HepG2 (cell line): Measurements from ENCODE around the gene SMTNL2. TPM values are rescaled to one million over a fixed set of nuclear protein-coding genes. Genes with fewer than 3 reads are reported as not detected.

ENCODE experiments used
- ATAC-seq: fragments of 200-7000 bp; cut with Tn5 transposase; 3 replicates; pipeline ENCODE4 v1.9.1; 2020; ENCODE audit warnings: mild to moderate bottlenecking, moderate library complexity
- BruUV-seq: library from RNA; stranded (reverse); fragments of 400-500 nt; replicated peaks from 2 replicates; lab custom pipeline; 2021; lab: Mats Ljungman, UMichigan
- CTCF ChIA-PET: fragments of 300-600 bp; formaldehyde crosslinking; extraction: SDS; loops from one replicate; lab custom pipeline; 2021; ENCODE audit warnings: low total read pairs, inconsistent platforms, low intra/inter-chr PET ratio; lab: Yijun Ruan, JAX
- POLR2A ChIA-PET: fragments of 350-600 bp; sonication (Branson Sonifier 250); formaldehyde crosslinking; loops from one replicate; lab custom pipeline; 2020; ENCODE audit warnings: antibody characterized with exemption, inconsistent platforms; lab: Yijun Ruan, JAX
- DNase-seq: peaks from one replicate; pipeline ENCODE4 v3.0.0-alpha.2; 2015; ENCODE audit warnings: low spot score
- FAIRE-seq: peaks from 3 replicates; lab custom pipeline; 2011; peaks lifted over from hg19 to GRCh38; lab: Jason Lieb, UNC
- H2AFZ ChIP-seq: one replicate; pipeline ENCODE4 v1.6.1; 2011; ENCODE audit warnings: low read length, inconsistent platforms
- H3K27ac ChIP-seq: fragments of 300-600 bp; 3 replicates; pipeline ENCODE4 v1.8.0; 2011; ENCODE audit warnings: mixed run types, mild to moderate bottlenecking, mixed read lengths, low read length, inconsistent platforms; ENCODE audit not compliant: insufficient read depth; ENCODE audit errors: extremely low read length
- H3K27me3 ChIP-seq, 2 experiments: fragments of 200-600 bp in 1 of 2; 2 replicates in 1 of 2; 3 replicates in 1 of 2; pipeline versions ENCODE4 v1.6.0 to v1.8.0; 2011; ENCODE audit warnings: low read length in 2 of 2, mild to moderate bottlenecking in 2 of 2, moderate library complexity in 2 of 2, inconsistent platforms in 1 of 2; ENCODE audit not compliant: insufficient read depth in 2 of 2, control insufficient read depth in 1 of 2
- H3K36me3 ChIP-seq, 2 experiments: fragments of 200-600 bp in 1 of 2; replicated peaks in 1 of 2; 2 replicates in 1 of 2; 3 replicates in 1 of 2; pipeline versions ENCODE4 v1.5.1 to v1.8.0; 2011; ENCODE audit warnings: low read length in 2 of 2, inconsistent platforms in 1 of 2; ENCODE audit not compliant: insufficient read depth in 2 of 2, control insufficient read depth in 1 of 2
- H3K4me1 ChIP-seq: 2 replicates; pipeline ENCODE4 v1.5.1; 2012; ENCODE audit warnings: low read length, inconsistent platforms; ENCODE audit not compliant: insufficient read depth
- H3K4me2 ChIP-seq: 2 replicates; pipeline ENCODE4 v1.6.0; 2011; ENCODE audit warnings: low read depth, low read length, inconsistent platforms
- H3K4me3 ChIP-seq, 3 experiments: fragments of 200-600 bp in 1 of 3; sonication (generic), shearing (Covaris generic) in 1 of 3; replicated peaks in 1 of 3; 2 replicates each; pipeline ENCODE4 v1.5.1; 2011 to 2016; ENCODE audit warnings: low read length in 3 of 3, inconsistent platforms in 2 of 3, low read depth in 2 of 3, mild to moderate bottlenecking in 2 of 3, control low read depth in 1 of 3, mixed read lengths in 1 of 3; ENCODE audit not compliant: insufficient read depth in 1 of 3
- H3K79me2 ChIP-seq: one replicate; pipeline ENCODE4 v1.6.1; 2011; ENCODE audit warnings: low read length, inconsistent platforms; ENCODE audit not compliant: insufficient read depth
- H3K9ac ChIP-seq: 2 replicates; pipeline ENCODE4 v1.6.0; 2011; ENCODE audit warnings: mild to moderate bottlenecking, low read depth, low read length, inconsistent platforms; ENCODE audit not compliant: insufficient read depth
- H3K9me3 ChIP-seq: 2 replicates; pipeline ENCODE4 v1.5.1; 2012; ENCODE audit warnings: mild to moderate bottlenecking, low read length
- H4K20me1 ChIP-seq: 2 replicates; pipeline ENCODE4 v1.6.0; 2011; ENCODE audit warnings: inconsistent platforms, mild to moderate bottlenecking, low read length, moderate library complexity; ENCODE audit not compliant: insufficient read depth
- AGO1 ChIP-seq: fragments of 200-400 bp; formaldehyde crosslinking; IDR thresholded peaks from 2 replicates; pipeline ENCODE4 v1.6.1; 2017; ENCODE audit warnings: mild to moderate bottlenecking, low read depth, low read length, moderate library complexity; ENCODE audit not compliant: poor library complexity, severe bottlenecking
- AGO2 ChIP-seq: fragments of 200-400 bp; formaldehyde crosslinking; optimal IDR thresholded peaks from 2 replicates; pipeline ENCODE3; 2017; ENCODE audit warnings: mild to moderate bottlenecking, low read depth, low read length, moderate library complexity
- AKAP8 ChIP-seq: sonication (generic); formaldehyde crosslinking; IDR thresholded peaks from 2 replicates; pipeline ENCODE4 v1.5.1; 2020; ENCODE audit warnings: mild to moderate bottlenecking, missing genetic modification reagents
- CREB3 ChIP-seq: sonication (generic); formaldehyde crosslinking; IDR thresholded peaks from 2 replicates; pipeline ENCODE4 v1.5.0; 2020; ENCODE audit warnings: missing genetic modification reagents
- KDM2A ChIP-seq: sonication (generic); formaldehyde crosslinking; IDR thresholded peaks from 2 replicates; pipeline ENCODE4 v1.4.0; 2020; ENCODE audit warnings: low read depth, missing genetic modification reagents, borderline replicate concordance
- PCBP1 ChIP-seq: fragments of 200-400 bp; formaldehyde crosslinking; IDR thresholded peaks from 2 replicates; pipeline ENCODE4 v1.6.1; 2017; ENCODE audit warnings: mild to moderate bottlenecking, low read depth, low read length, borderline replicate concordance
- POLR2A ChIP-seq, 2 experiments: IDR thresholded peaks; 2 replicates each; pipeline ENCODE4 v1.6.1; 2011; ENCODE audit warnings: low read depth in 2 of 2, low read length in 2 of 2, mild to moderate bottlenecking in 1 of 2, moderate library complexity in 1 of 2; ENCODE audit not compliant: insufficient read depth in 1 of 2
- POLR2AphosphoS2 ChIP-seq: IDR thresholded peaks from 2 replicates; pipeline ENCODE4 v1.6.1; 2011; ENCODE audit warnings: low read depth, low read length, improper control_type of control experiment
- POLR2G ChIP-seq: fragments of 200-400 bp; formaldehyde crosslinking; IDR thresholded peaks from 2 replicates; pipeline ENCODE4 v1.6.1; 2018; ENCODE audit warnings: mild to moderate bottlenecking, low read depth, low read length, moderate library complexity
- TERF1 ChIP-seq: sonication (generic); formaldehyde crosslinking; IDR thresholded peaks from 2 replicates; pipeline ENCODE4 v1.8.0; 2022; ENCODE audit warnings: mild to moderate bottlenecking, missing genetic modification reagents, moderate library complexity
- TSC22D2 ChIP-seq: sonication (generic); formaldehyde crosslinking; IDR thresholded peaks from 2 replicates; pipeline ENCODE4 v1.5.1; 2020; ENCODE audit warnings: missing genetic modification reagents, mild to moderate bottlenecking, borderline replicate concordance
- ZNF572 ChIP-seq: sonication (generic); formaldehyde crosslinking; IDR thresholded peaks from 2 replicates; pipeline ENCODE4 v1.5.1; 2020; ENCODE audit warnings: mild to moderate bottlenecking, missing genetic modification reagents
- ZNF687 ChIP-seq: sonication (generic); formaldehyde crosslinking; IDR thresholded peaks from 2 replicates; pipeline ENCODE4 v1.5.1; 2020; ENCODE audit warnings: mild to moderate bottlenecking, missing genetic modification reagents, moderate library complexity
- WGBS: methylation state at CpG from one replicate; pipeline ENCODE4 v1.1.6; 2017; ENCODE audit warnings: low lambda C conversion rate; 5-methylcytosine and 5-hydroxymethylcytosine counted together
- in situ Hi-C: cut with HindIII; loops from 2 replicates; pipeline ENCODE4 v1.10.0; 2017; ENCODE audit warnings: low pct_unique_long_range_greater_than_20kb; ENCODE audit not compliant: extremely low pct_ligation_motif_present
- intact Hi-C: fragments of 100-400 bp; cut with micrococcal nuclease; formaldehyde crosslinking; loops from one replicate; pipeline ENCODE4 v1.10.0; 2022; ENCODE audit not compliant: unreplicated experiment
- polyA plus RNA-seq, 8 experiments: library from polyadenylated mRNA; depleted of rRNA in 3 of 8; stranded (reverse) in 7 of 8; unstranded in 1 of 8; fragments of >200 nt; fragmentation: Illumina TruSeq in 4 of 8; extraction: Trizol in 4 of 8; gene quantifications; 2 replicates each; pipeline versions ENCODE4 v1.2.1 to v1.2.3, GENCODE V29; 2011 to 2016; ENCODE audit warnings: low read depth in 4 of 8, missing spikeins in 1 of 8, mixed read lengths in 1 of 8; ENCODE audit not compliant: insufficient read depth in 1 of 8
- total RNA-seq, 5 experiments: library from RNA; depleted of rRNA; stranded (reverse); fragments of >200 nt; fragmentation: Illumina TruSeq; extraction: Trizol; gene quantifications; 2 replicates each; pipeline ENCODE4 v1.2.3, GENCODE V29; 2016; ENCODE audit warnings: low read depth in 1 of 5

Gene SMTNL2
- total and polyA plus RNA-seq, 2 of the 13 experiments (the other 11 are each of a cell fraction or from before 2014, with no cell fraction given), result 0.41 to 5.1 TPM

GRCh38 chr17:4534928-4535666 is 49.2 kb upstream of the SMTNL2 start:
- Histone ChIP-seq H3K27ac (no peak overlapping the region), H3K9ac (no peak overlapping the region), H3K36me3 (peaks cover 7 to 16% of the 10 kb centered on the region in 2 experiments), H3K79me2 (no peaks in the 10 kb centered on the region), H2AFZ (no peak overlapping the region), H3K9me3 (no peaks in the 10 kb centered on the region), H4K20me1 (0 out of 2 replicates have a peak, but pooled peaks cover 1% of the 10 kb centered on the region), H3K27me3 (peaks cover 6 to 30% of the 10 kb centered on the region in 2 experiments), H3K4me3 (peak overlapping the region in 1 of 3 experiments; percentile 10; a peak in 1 of 6 replicates), H3K4me1 (peaks cover 16% of the 10 kb centered on the region), H3K4me2 (no peak overlapping the region; the same call in 1 of the 2 replicates)
- in situ Hi-C loops, result no loop called here
- BruUV-seq, result no TSS peak
- FAIRE-seq, result no peak
- 61% methylated on average over 12 of the region's 27 CpGs for WGBS
- intact Hi-C loops, result loop anchor here (5.0 kb wide), 1 partner anchor 113 kb away; no protein-coding TSS in a partner anchor
- DNase-seq, result no peak
- peak; percentile 2; the same call in 2 of the 3 replicates for ATAC-seq
- ChIA-PET POLR2A (interaction anchor here (2.4 kb wide), 1 partner anchor 20 kb away, joined by 8 read pairs; the partner anchor contains the start of gene MYBBP1A), CTCF (no interaction called here)
- TF ChIP-seq POLR2A (IDR thresholded peaks at IDR 0.05; ENCODE audit: insufficient read depth in 1 of 2, low read depth in 2 of 2, low read length in 2 of 2) (0 out of 4 replicates have a peak, but pooled peaks of 1 of the 2 experiments have one; percentile 20), CREB3 (no peak), POLR2G (peak; percentile 70), TERF1 (CRISPR knock-in tag) (no peak), ZNF572 (CRISPR knock-in tag) (no peak), KDM2A (CRISPR knock-in tag) (peak; percentile 15; the same call in 1 of the 2 replicates), ZNF687 (CRISPR knock-in tag) (peak; percentile 14; the same call in 1 of the 2 replicates), AKAP8 (peak; percentile 91; the same call in 1 of the 2 replicates), TSC22D2 (CRISPR knock-in tag) (no peak), POLR2AphosphoS2 (0 out of 2 replicates have a peak, but pooled peaks have one; percentile 32), PCBP1 (no peak), AGO2 (peak; percentile 70), AGO1 (peak; percentile 97)
